GM21390 (cell line): Measurements from ENCODE around the gene MID1IP1.

ENCODE experiments used
- ATAC-seq: cut with Tn5 transposase; IDR thresholded peaks from one replicate; pipeline ENCODE4 v1.9.1; 2021; ENCODE audit not compliant: unreplicated experiment

MID1IP1 gene

GRCh38 chrX:38811515-38812243 lies 10.4 kb downstream of the MID1IP1 start:
- no peak for ATAC-seq

- ATAC-seq = no peak
These were observed 14.9 kb downstream of the MID1IP1 start for GRCh38 chrX:38816155-38816554.

- ATAC-seq = no peak
These were observed 15.9 kb downstream of the MID1IP1 start for GRCh38 chrX:38817004-38817703.

GRCh38 chrX:38819163-38819562 lies 17.9 kb downstream of the MID1IP1 start:
- no peak for ATAC-seq

- ATAC-seq = no peak
These were observed 18.4 kb downstream of the MID1IP1 start for GRCh38 chrX:38819709-38820108.

- ATAC-seq = no peak
These were observed 19.5 kb downstream of the MID1IP1 start for GRCh38 chrX:38820751-38821150.

GRCh38 chrX:38824176-38824575 lies 22.9 kb downstream of the MID1IP1 start:
- ATAC-seq = no peak

GRCh38 chrX:38831949-38832348 lies 30.7 kb downstream of the MID1IP1 start:
- no peak for ATAC-seq

- ATAC-seq = no peak
These were observed 36.1 kb downstream of the MID1IP1 start for GRCh38 chrX:38837389-38837788.

- ATAC-seq = no peak
These were observed 38.0 kb downstream of the MID1IP1 start for GRCh38 chrX:38839277-38839676.

- no peak for ATAC-seq
These were observed 38.7 kb downstream of the MID1IP1 start for GRCh38 chrX:38839944-38840343.

GRCh38 chrX:38841750-38842149 lies 40.5 kb downstream of the MID1IP1 start:
- ATAC-seq = no peak

- ATAC-seq = no peak
These were observed 44.2 kb downstream of the MID1IP1 start for GRCh38 chrX:38845426-38845825.

GRCh38 chrX:38847206-38847902 lies 46.1 kb downstream of the MID1IP1 start:
- ATAC-seq = no peak

- no peak for ATAC-seq
These were observed 46.6 kb downstream of the MID1IP1 start for GRCh38 chrX:38847903-38848230.

GRCh38 chrX:38848671-38849455 lies 47.6 kb downstream of the MID1IP1 start:
- ATAC-seq = no peak

- no peak for ATAC-seq
These were observed 49.7 kb downstream of the MID1IP1 start for GRCh38 chrX:38850807-38851544.

- no peak for ATAC-seq
These were observed 53.0 kb downstream of the MID1IP1 start for GRCh38 chrX:38854305-38854704.
